GM18868 (cell line): ENCODE results near the gene GRIK1.

Source experiments
- ATAC-seq: cut with Tn5 transposase; IDR thresholded peaks from one replicate; pipeline ENCODE4 v1.9.1; 2021; ENCODE audit warnings: mild to moderate bottlenecking, moderate library complexity; ENCODE audit not compliant: unreplicated experiment

Gene GRIK1

DNA sequence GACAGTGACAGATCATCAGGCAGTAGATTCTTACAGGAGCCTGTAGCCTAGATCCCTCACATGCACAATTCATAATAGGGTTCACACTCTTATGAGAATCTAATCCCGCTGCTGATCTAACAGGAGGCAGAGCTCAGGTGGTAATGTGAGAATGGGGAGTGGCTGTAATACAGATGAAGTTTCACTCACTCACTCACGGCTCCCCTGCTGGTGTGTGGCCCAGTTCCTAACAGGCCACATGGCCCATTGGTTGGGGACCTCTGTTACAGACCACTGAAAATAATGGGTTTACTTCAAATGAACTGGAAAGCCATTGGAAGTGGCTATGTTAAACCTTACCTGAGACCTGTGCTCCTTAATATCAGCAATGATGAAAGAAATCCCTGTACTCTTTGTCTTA is 151.0 kb downstream of the GRIK1 start:
- no peak for ATAC-seq

DNA sequence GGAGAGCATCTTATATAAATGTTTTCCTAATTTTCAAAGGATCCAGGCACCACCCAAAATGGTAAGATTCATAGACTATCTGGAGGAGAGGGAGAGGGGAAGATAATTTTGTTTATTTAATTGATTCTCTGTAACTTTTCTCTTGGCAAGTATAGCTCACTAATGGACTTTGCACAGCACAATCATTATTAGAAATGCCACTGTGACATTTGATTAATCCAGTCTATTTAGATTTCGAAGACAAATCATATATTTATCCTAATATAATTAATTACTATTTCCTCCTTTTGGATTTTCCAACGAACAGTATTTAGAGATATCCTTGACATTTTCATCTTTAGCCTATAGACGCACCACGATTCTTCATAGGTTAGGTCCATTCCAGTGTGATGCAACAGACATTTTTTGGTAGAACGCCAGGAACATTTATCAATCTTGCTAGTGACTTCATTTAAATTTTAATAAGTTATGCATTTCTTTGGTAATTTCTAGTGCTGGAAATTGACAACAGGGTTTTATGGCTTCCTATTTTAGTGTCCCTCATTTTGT is 152.4 kb downstream of the GRIK1 start:
- ATAC-seq, result no peak

DNA sequence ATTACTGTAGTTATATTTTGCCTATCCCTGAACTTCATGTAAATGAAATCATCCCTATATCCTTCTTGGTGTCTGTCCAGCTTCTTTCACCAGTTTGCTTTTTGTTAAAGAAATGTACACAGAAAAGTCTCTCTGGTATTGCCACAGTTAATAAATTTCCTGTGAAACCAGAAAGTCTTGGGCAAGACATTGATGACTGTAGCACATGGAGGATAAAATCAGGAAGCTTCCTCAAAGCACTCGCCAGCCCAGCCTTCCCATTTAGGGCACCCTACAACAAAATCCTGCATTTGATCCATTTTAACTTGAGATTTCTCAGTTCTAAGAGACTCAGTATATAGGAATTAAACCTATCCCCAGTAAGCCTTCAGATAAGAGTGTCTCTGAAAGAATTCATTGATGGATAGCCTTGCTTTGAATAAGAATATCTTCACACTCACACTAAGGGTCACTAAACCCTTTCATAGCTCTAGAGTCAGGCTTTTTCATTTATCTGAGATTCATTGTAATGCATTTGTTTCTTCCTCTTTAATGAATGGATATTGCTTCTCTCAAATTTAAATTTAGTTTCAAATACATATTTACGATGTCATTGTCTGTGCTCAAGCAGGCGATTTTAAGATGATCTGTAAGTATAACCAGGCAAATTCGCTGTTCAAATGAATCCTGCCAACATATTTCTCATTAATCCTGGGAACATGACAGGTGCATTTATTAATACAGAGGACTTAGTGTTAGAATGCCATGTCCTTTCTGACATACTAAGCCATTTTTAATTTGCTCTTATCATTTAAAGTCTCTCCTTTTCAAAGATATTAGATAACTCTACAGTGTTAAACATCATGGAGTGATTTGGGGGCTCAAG is 153.1 kb downstream of the GRIK1 start:
- ATAC-seq, result no peak

DNA sequence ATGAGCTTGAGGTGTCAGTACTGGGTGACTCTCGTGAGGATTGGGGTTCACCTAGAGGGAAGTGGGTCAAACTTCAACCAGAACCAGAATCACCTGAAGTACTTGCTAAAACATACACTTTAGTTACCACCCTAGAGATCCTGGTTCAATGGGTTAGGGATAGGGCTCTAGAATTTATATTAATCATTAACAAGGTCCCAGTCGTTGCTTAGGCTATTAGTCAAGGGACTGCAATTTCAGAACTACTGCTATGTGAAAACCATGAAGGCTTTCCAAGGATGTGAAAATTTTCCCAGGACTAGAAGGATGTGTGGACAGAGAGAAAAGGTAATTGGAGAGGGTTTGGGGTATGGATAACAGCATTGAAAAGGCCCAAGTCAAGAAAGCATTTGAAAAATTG is 162.6 kb downstream of the GRIK1 start:
- no peak for ATAC-seq

DNA sequence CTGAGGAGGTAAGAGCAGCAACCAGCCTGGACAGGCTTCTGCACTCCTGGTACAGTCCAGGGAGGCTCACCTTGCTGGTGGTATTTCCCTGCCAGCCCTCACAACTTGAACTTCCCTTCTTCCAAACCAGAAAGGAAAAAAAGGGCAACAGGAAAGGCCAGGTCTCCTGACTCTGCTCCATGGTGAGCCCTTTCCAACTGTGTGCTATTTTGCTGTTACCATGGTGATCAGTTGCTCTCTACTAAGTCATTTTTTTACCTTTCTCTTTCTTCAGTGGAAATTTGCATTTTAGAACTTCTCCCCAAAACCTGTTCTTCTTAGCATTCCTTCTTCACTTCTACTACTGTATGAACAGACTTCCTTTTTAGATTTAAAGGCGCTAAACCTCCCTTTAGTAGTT is 164.3 kb downstream of the GRIK1 start:
- no peak for ATAC-seq

DNA sequence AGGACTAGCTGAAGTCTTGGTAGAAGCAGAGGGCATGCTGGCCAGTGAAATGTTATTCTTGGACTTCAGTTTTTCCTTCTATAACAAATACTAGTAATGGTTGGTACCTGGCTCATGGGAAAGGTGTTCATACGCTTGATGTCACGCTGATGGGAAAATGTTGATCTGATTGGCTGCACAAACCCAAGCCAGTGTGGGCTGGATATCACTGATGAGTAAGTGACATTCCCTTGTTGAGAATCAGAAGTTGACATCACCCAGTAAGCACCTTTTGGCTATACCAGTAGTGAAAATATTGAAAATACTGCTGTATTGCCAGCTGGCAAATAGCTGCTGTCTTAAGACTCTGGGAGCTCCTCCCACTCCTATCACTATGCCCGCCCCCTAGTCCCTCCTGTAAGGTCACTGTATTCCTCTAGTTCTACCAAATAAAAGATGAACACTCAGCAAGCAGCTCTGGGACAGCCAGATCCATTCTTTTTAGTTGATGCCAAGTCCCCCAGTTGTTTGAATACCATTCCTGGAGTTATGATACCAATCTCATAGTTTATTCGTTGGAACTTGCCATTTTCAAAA is 168.2 kb downstream of the GRIK1 start:
- no peak for ATAC-seq

DNA sequence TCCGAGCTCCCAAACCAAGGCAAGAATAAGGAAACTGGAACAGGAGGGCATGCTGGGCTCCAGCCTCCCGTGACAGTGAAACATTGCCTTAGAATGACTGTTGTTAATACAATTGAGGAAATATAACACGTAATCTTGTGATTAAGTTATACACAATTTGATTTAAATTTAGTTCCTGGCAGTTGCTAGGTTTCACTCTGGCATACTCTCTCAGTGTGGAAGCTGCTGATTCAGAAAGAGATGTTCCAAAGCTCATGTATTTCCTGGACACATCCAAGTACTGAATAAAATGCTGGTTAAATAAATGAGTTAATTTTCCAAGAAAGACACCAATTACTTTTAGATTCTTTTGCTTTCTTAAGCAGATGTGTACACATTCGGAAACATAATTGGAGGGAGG is 176.1 kb downstream of the GRIK1 start:
- no peak for ATAC-seq

DNA sequence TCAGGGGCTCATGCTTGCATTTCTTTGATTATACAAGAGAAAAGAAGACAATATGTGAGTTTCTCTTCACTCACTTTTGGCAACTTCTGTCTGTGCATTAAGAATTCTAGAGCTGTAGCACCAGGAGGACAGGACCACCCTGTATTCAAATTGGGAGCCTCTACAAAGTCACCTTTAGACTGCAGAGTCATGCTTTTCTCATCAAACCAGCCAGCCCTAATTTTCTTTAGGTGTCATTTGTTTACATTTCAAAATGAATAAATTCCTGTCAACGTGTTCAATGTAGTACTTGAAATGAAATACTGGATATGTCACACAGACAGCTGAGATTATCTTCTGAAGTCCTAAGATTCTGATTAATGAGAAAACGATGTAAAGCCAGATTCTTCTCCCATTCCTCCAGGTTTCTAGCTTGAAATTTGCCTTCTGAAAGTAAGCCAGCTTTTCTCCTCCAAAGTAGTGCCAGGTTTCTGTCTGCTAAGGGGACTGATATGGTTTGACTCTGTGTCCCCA is 177.2 kb downstream of the GRIK1 start:
- no peak for ATAC-seq

DNA sequence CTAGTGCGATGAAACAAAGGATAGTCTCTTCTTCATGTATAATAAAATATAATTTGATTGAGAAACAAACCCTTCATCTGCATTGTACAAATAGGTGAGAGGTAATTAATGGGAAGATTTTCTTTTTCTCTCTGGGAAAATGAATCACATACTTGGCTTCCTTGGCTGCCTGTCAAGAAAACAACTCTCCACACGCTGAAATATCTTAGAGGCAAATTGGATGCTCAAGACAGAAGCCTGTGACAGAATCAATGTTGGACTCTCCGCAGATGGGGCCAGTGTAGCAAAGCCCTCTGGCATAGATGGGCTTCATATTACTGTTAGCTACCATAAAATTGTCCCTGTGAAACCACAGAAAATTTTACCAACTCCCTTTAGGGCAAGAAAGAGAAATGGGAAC is 186.6 kb downstream of the GRIK1 start:
- ATAC-seq, result no peak

DNA sequence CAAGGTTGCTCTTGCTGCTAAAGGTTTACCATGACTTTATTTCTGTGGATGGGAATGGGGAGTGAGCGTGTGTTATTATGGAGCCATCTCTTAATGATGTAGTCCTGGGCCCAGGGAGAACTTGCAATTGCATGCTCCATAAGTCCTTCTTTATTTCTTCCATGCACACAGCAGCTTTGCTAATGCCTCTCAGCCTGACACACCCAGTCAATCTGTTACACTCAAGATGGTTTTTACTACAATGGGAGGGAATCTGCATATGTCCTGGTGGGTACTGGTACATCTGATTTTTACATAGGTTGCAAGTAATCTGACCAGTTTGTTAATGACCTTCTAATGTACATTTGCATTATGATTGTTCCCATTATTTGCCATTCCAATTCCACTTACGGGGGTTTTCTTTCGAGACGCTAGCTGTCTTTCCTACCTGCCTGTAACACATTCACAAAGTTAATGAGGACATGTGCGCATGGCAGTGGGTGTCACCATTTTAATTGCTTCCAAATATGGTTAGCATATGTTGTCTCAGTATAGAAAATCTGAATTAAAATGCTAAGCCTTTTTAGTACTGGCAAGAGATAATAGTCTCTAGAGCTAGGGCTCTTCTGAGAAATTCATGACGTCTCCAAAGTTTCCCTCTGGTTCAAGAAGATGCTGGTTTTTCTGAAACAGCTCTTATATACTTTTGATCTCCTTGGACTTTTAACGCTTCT is 188.2 kb downstream of the GRIK1 start:
- ATAC-seq, result no peak

DNA sequence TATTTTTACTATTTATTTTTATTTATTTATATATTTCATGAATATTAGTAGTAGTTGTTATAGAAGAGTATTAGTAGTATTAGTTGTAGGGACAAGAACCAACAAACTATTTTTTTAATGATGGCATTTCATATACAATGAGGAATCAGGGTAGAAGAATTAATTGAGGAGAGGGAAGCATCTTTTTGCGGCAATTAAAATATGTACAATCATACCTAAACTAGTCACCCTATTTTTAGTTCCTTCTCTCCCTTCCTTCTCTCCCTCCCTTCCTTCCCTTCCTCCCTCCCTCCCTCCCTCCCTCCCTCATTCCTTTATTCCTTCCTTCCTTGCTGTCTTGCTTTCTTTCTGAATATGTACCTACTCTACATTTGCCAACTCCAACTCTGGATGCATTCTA is 189.8 kb downstream of the GRIK1 start:
- ATAC-seq, result no peak

DNA sequence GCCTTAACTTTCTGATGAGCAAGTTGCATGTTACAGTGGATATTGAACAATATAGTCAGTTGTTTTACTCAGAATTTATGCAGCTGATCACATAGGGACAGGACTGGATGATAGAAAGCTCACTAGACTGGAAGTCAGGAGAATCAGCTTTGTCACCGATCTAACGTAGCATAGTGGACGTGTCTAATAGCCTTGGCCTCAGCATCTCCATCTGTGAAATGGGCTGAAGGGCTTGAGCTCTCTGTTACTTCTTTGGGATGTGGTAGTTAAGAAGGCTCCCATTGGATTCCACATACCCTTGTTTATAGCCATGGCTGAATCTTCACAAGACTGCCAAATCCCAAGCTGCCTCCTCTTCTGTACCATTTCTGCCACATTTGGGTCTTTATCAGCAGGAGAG is 190.6 kb downstream of the GRIK1 start:
- ATAC-seq, result no peak

DNA sequence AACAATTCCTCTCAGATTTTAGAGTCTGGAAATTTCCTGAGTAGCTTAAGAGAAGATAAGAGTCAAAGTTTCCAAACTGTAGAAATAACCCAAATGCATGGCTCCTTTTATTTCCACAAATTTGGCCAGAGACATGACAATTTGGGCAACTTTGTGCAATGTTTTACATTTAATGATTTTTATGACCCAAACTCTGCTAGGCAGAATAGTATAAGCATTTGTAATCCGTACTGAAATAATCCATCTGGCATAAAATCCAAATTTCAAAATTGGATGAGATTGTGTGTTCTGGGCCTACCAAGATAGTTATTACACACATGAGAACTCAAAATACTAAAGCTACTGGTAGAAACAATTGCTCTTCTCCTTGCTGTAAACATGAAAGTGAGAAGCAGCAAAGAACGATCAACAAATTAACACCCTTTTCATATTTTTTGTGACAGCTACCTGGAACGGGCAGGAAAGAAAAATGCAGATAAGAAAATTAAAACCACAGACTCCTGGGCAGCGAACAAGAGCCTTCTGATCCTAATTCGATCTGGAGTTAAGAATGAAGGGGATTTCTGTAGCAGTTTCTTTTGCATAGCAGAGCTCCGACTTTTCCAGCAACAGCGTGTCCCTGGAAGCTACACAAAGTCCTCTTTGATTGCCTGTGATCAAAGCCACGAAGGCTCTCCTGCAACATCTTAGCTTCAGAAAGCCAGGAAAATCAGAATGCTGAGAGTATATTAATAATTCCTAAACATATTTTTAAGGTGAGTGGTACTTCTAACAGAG is 191.2 kb downstream of the GRIK1 start:
- ATAC-seq, result no peak

DNA sequence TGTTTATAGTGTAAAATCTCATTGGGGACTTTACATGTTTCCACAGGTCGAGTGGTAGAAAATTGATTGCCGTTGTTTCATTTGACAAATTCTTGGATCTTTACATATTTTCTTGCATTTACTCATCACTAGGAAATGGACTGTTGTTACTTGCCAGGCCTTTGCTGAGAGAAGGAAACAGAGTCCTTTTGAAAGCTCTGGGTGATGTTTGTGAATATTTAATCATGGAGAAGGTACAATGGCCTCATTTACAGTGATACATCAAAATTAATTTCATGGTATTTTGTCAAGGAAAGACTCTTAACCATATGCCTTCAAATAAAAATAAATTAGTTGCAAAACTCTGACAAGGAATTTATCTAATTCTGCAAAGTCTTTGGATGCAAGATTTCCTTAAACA is 198.0 kb downstream of the GRIK1 start:
- ATAC-seq, result no peak

DNA sequence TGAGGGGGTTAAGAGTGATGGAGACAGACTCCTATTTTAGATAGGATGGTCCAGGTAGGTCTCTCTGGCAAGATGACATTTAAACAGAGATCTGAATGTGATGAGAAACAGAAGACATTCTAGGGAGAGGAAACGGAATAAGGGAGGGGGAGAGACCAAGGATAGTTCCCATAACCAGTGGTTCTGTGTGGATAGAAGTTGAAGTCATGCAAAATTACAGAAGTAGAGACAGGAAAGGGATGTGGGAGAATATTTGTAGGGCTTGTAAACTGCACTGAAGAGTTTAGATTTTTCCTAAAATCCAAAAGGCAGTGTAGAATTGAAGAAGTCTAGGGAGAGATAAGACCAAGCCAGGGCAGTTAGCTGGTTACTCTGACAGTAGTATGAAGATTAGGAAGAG is 200.6 kb downstream of the GRIK1 start:
- ATAC-seq, result no peak

DNA sequence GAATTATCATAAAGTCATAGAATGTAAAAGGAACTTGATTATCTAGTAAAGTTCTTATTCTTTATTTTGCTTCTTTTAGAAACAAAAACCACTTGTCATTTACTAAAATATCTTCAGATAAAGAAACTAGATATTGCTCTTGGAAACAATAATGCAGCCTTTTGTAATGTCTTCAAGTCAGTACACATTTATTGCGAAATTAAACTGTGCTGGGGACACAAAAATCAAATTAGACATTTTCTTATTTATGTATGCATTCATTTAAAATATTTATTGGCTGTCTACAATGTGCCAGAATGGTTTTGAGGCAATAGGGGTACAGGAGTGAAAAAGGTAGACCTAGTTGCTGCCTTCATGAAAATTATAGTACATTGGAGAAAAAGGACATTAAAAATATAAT is 201.1 kb downstream of the GRIK1 start:
- ATAC-seq, result no peak

DNA sequence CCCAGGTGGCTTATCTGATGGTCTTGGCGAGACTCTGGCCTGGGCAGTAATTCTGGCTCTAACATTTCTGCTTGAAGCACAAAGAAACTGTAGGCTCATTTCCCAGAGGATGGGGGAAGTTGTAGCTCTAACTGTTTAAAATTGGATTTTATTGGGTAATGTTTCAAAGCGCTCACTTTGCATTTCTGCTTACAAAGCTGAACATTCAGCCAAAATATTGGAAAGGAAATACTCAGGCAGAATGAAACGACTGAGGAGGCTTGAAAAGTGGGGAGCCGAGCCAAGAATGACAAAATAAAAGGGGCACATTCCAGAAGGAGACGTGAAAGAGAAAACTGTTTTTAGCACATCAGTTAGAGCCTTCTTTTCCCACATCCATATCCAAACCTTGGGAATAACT is 202.6 kb downstream of the GRIK1 start:
- ATAC-seq, result no peak

DNA sequence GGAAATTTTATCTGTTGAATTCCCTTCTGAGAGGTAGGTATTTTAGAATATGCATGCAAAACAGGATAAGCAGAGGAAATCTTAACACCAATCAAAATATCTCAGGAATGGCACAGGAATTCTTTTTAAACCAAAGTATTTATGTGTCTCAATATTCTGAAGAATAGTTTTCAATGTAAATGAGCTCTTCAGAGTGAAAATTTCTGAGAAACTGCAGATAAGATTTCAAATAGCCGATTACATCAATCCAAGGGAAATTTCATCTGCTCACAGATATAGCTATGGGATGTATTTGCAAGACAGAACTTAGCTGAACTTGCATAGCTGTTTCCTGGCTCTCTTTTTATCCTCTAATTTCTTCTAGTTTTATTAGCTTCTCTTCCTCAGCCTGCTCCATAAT is 209.5 kb downstream of the GRIK1 start:
- no peak for ATAC-seq

DNA sequence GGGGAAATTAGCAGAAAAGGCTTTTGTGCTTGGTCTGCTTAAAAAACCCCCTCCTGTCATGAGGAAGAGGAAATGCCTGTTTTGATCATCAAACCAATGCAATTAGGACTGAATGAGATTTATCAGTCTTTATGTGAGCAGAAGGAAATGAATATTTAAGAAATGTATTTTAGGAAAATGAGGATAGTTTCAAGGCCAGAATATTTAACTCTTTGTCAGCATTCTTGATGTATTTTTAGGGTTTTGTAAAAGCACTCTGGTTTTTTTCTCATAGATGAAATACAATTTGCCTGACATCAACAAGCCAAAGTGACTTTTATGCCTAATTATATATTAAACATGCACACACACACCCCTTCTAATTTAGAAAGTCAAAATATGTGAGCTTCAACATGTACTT is 213.8 kb downstream of the GRIK1 start:
- ATAC-seq, result no peak

DNA sequence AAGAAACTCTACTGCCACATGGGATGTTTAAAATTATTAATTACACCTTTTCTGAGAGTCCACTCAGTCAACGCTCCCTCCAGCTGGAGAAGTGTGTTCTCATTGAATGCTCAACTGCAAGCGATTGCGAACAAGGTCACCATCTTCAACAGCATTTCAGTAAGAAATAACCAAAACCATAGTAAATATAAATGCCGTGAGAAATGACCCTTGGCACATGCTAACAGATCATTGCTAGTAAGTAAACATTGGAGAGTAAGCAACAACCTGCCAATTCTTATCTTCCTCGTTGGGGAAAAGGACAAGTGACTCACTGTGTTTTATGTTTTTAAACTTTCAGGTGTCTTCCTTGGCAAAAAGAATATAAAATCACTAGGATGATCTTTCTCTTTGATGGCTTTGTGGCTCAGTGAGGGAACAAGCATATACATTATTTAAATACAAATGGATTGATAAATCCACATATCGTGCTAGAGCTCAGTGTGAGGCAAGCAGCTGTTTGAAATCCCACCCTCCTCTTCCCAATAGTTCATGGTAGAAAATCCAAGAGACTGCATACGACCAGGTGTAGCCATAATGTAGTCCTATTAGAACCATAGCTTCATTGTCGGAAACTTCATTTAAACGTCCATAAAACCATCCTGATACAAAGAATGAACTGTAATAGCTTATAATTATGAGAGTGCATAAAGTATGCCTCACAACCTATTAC is 214.6 kb downstream of the GRIK1 start:
- no peak for ATAC-seq
